Measurements from ENCODE around the gene IGLL5.

DNA sequence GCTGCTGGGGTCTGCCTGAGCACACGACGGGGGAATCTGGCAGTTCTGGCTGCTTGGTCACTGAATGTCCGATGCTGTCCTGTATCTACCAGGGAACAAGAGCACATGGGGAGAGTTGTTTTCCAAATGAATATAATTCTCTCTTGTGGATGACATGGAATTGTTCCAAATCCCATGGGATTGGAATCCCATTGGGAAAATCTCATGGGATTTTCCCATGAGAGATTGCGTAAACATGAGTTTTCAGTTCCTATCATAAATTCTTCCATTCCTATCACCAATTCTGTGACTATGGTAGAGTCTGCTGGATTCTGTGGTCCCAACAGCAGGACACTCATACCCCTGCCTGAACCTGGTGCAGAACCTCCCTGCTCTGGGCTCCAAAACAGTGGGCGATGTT lies 35.6 kb upstream of the IGLL5 start:
- TF ChIP-seq SUZ12 (IDR thresholded peaks at IDR 0.05), result no peak
- TF ChIP-seq FOXA1 (IDR thresholded peaks at IDR 0.05), result no peak
- no peak for TF ChIP-seq TARDBP (IDR thresholded peaks at IDR 0.05)
- TF ChIP-seq BHLHE40 (IDR thresholded peaks at IDR 0.05; ENCODE audit: borderline replicate concordance), result no peak
- no peak for TF ChIP-seq ARNT (IDR thresholded peaks at IDR 0.05)
- no peak for TF ChIP-seq ZNF384 (IDR thresholded peaks at IDR 0.05)
- TF ChIP-seq FOXM1 (IDR thresholded peaks at IDR 0.05; ENCODE audit: borderline replicate concordance), result no peak
- no peak for TF ChIP-seq SP1 (IDR thresholded peaks at IDR 0.05)
- TF ChIP-seq, protein P1, sequence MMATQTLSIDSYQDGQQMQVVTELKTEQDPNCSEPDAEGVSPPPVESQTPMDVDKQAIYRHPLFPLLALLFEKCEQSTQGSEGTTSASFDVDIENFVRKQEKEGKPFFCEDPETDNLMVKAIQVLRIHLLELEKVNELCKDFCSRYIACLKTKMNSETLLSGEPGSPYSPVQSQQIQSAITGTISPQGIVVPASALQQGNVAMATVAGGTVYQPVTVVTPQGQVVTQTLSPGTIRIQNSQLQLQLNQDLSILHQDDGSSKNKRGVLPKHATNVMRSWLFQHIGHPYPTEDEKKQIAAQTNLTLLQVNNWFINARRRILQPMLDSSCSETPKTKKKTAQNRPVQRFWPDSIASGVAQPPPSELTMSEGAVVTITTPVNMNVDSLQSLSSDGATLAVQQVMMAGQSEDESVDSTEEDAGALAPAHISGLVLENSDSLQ (IDR thresholded peaks at IDR 0.05), result no peak

All from HEK293T (cell line).